HEK293T (cell line): ENCODE results near the gene SLC25A21.

Experiments used
- ARNT ChIP-seq: fragments of 450-650 bp; IDR thresholded peaks from 2 replicates; pipeline ENCODE4 v1.6.1; 2017; ENCODE audit warnings: mild to moderate bottlenecking
- BHLHE40 ChIP-seq: fragments of 450-650 bp; IDR thresholded peaks from 2 replicates; pipeline ENCODE4 v1.6.1; 2016; ENCODE audit warnings: mild to moderate bottlenecking, moderate library complexity, borderline replicate concordance
- CTBP1 ChIP-seq: fragments of 450-650 bp; IDR thresholded peaks from 2 replicates; pipeline ENCODE4 v1.6.1; 2016; ENCODE audit warnings: borderline replicate concordance
- ELF4 ChIP-seq: fragments of 450-650 bp; IDR thresholded peaks from 2 replicates; pipeline ENCODE4 v1.6.1; 2017; ENCODE audit warnings: antibody characterized with exemption
- FOXA1 ChIP-seq: fragments of 450-650 bp; IDR thresholded peaks from 2 replicates; pipeline ENCODE4 v1.6.1; 2016; ENCODE audit warnings: mild to moderate bottlenecking
- FOXK2 ChIP-seq: fragments of 450-650 bp; IDR thresholded peaks from 2 replicates; pipeline ENCODE4 v1.6.1; 2016; ENCODE audit warnings: mild to moderate bottlenecking
- FOXM1 ChIP-seq: fragments of 450-650 bp; IDR thresholded peaks from 2 replicates; pipeline ENCODE4 v1.6.1; 2017; ENCODE audit warnings: mild to moderate bottlenecking, borderline replicate concordance
- HDGF ChIP-seq: fragments of 450-650 bp; IDR thresholded peaks from 2 replicates; pipeline ENCODE4 v1.6.1; 2017; ENCODE audit warnings: antibody characterized with exemption, borderline replicate concordance
- L3MBTL2 ChIP-seq: fragments of 450-650 bp; conservative IDR thresholded peaks from 2 replicates; pipeline ENCODE4 v1.6.1; 2016; ENCODE audit warnings: mild to moderate bottlenecking
- NFRKB ChIP-seq: fragments of 450-650 bp; IDR thresholded peaks from 2 replicates; pipeline ENCODE4 v1.6.1; 2016; ENCODE audit warnings: mild to moderate bottlenecking, moderate library complexity
- PKNOX1 ChIP-seq: fragments of 450-650 bp; IDR thresholded peaks from 2 replicates; pipeline ENCODE4 v1.6.1; 2016
- SP1 ChIP-seq: fragments of 450-650 bp; IDR thresholded peaks from 2 replicates; pipeline ENCODE4 v1.6.1; 2017
- SUZ12 ChIP-seq: fragments of 450-650 bp; IDR thresholded peaks from 2 replicates; pipeline ENCODE4 v1.6.1; 2016; ENCODE audit warnings: mild to moderate bottlenecking
- ZNF384 ChIP-seq: fragments of 450-650 bp; IDR thresholded peaks from 2 replicates; pipeline ENCODE4 v1.6.1; 2016

DNA sequence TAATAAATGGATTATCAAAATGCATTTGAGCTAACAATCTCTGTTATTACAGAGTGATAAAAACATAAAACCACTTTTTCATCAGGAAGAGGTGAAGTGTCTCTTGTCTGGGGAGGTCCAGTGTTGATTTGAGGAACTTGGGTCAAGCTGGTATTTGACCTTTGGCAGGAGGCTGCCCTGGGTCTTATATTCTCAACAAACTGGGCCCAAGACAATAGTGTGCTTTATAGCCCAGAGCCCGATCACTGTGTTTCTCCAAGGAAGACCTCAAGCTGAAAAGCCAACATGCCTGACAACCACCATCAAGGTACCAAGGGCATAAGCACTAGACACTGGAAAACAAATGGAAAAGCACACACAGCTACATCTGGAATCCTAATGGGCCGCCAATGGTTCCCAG, 137.0 kb downstream of the SLC25A21 start:
- TF ChIP-seq PKNOX1 (no peak), FOXM1 (no peak), ELF4 (no peak), FOXA1 (no peak), NFRKB (no peak), FOXK2 (no peak), SP1 (no peak), BHLHE40 (no peak), ZNF384 (no peak), SUZ12 (no peak), HDGF (no peak), L3MBTL2 (no peak), CTBP1 (no peak), ARNT (no peak)
